ENCODE measurements around the gene ZNF638. TPM values are rescaled to one million over a fixed set of nuclear protein-coding genes. Genes with fewer than 3 reads are reported as not detected.
A peak's percentile ranks its signal among the peaks of the same experiment; 100 is the strongest.
"Not testable (repeated sequence)": the region's sequence is repeated elsewhere in the genome, so short reads cannot be mapped to it uniquely, and the experiment has no call there.

ZNF638 gene
- total RNA-seq, 6 experiments from 2014 or later: 41.8 to 65.8 (median 61.5) TPM

GRCh38 chr2:71402427-71402826, 70.8 kb downstream of the ZNF638 start:
- Histone ChIP-seq H3K4me3 (no peak overlapping the region), H3K27me3 (no peaks in the 10 kb centered on the region), H3K36me3 (peaks cover 0 to 58% (median 14%) of the 10 kb centered on the region in 4 donors), H3K4me1 (no peaks in the 10 kb centered on the region), H3K9me3 (no peaks in the 10 kb centered on the region), H3K27ac (no peak overlapping the region)
- WGBS (ENCODE audit: insufficient coverage, low coverage, low lambda C conversion rate, missing lambda C conversion rate): 95% methylated on average over 3 of the region's 3 CpGs
- no peak for DNase-seq
- intact Hi-C loops (cut with DNase I): no loop called here
- TF ChIP-seq POLR2A (IDR thresholded peaks at IDR 0.05): no peak
- TF ChIP-seq, protein P1, sequence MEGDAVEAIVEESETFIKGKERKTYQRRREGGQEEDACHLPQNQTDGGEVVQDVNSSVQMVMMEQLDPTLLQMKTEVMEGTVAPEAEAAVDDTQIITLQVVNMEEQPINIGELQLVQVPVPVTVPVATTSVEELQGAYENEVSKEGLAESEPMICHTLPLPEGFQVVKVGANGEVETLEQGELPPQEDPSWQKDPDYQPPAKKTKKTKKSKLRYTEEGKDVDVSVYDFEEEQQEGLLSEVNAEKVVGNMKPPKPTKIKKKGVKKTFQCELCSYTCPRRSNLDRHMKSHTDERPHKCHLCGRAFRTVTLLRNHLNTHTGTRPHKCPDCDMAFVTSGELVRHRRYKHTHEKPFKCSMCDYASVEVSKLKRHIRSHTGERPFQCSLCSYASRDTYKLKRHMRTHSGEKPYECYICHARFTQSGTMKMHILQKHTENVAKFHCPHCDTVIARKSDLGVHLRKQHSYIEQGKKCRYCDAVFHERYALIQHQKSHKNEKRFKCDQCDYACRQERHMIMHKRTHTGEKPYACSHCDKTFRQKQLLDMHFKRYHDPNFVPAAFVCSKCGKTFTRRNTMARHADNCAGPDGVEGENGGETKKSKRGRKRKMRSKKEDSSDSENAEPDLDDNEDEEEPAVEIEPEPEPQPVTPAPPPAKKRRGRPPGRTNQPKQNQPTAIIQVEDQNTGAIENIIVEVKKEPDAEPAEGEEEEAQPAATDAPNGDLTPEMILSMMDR (IDR thresholded peaks at IDR 0.05): no peak
- no peak for ATAC-seq

DNA sequence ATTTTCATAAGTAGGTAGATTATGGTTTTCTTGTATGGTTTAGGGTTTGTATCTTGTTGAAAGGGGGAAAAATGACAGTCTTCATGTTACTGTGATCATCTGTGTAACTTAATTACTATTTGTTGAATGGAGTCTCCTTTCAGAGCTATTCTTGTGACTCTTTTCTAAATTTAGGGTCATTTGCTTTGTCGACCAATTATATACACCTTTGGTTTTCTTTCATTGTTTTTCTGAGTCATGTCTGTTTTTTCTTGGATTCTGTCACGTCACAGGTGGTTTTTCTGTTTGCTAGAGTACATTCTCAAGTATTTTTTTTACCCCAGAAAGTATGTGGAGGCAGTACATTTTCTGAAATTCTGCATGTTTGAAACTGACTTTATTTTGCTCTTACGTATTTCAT, 78.0 kb downstream of the ZNF638 start:
- H3K36me3 ChIP-seq: peaks cover 0 to 40% (median 5%) of the 10 kb centered on the region in 4 donors
- no peak overlapping the region for H3K4me3 ChIP-seq
- H3K4me1 ChIP-seq: no peaks in the 10 kb centered on the region
- WGBS (ENCODE audit: insufficient coverage, low coverage, low lambda C conversion rate, missing lambda C conversion rate): 100% methylated on average over 3 of the region's 3 CpGs
- H3K9me3 ChIP-seq: no peaks in the 10 kb centered on the region
- ATAC-seq (no peak), DNase-seq (no peak)
- no peak overlapping the region for H3K27ac ChIP-seq
- intact Hi-C loops (cut with DNase I): no loop called here
- TF ChIP-seq, protein P1 (IDR thresholded peaks at IDR 0.05): no peak
- no peak for TF ChIP-seq POLR2A (IDR thresholded peaks at IDR 0.05)
- H3K27me3 ChIP-seq: no peaks in the 10 kb centered on the region

- intact Hi-C loops (cut with DNase I): no loop called here
- WGBS (ENCODE audit: insufficient coverage, low coverage, low lambda C conversion rate, missing lambda C conversion rate): 78% methylated on average over 4 of the region's 4 CpGs
- Histone ChIP-seq H3K9me3 (no peaks in the 10 kb centered on the region), H3K4me3 (no peak overlapping the region), H3K27me3 (no peaks in the 10 kb centered on the region), H3K27ac (no peak overlapping the region), H3K36me3 (peaks cover 0 to 29% (median 5%) of the 10 kb centered on the region in 4 donors), H3K4me1 (no peaks in the 10 kb centered on the region)
- ATAC-seq (no peak), DNase-seq (no peak)
- TF ChIP-seq POLR2A (IDR thresholded peaks at IDR 0.05): no peak
- TF ChIP-seq, protein P1 (IDR thresholded peaks at IDR 0.05): no peak
Observed at GRCh38 chr2:71410696-71411095, 79.1 kb downstream of the ZNF638 start.

DNA sequence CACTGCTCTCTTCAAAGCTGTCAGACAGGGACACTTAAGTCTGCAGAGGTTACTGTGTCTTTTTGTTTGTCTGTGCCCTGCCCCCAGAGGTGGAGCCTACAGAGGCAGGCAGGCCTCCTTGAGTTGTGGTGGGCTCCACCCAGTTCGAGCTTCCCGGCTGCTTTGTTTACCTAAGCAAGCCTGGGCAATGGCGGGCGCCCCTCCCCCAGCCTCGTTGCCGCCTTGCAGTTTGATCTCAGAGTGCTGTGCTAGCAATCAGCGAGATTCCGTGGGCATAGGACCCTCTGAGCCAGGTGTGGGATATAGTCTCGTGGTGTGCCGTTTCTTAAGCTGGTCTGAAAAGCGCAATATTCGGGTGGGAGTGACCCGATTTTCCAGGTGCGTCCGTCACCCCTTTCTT, 85.3 kb downstream of the ZNF638 start:
- H3K36me3 ChIP-seq; intact Hi-C loops (cut with DNase I): not testable (repeated sequence)
- 20% methylated on average over 1 of the region's 15 CpGs for WGBS (ENCODE audit: insufficient coverage, low coverage, low lambda C conversion rate, missing lambda C conversion rate)

DNA sequence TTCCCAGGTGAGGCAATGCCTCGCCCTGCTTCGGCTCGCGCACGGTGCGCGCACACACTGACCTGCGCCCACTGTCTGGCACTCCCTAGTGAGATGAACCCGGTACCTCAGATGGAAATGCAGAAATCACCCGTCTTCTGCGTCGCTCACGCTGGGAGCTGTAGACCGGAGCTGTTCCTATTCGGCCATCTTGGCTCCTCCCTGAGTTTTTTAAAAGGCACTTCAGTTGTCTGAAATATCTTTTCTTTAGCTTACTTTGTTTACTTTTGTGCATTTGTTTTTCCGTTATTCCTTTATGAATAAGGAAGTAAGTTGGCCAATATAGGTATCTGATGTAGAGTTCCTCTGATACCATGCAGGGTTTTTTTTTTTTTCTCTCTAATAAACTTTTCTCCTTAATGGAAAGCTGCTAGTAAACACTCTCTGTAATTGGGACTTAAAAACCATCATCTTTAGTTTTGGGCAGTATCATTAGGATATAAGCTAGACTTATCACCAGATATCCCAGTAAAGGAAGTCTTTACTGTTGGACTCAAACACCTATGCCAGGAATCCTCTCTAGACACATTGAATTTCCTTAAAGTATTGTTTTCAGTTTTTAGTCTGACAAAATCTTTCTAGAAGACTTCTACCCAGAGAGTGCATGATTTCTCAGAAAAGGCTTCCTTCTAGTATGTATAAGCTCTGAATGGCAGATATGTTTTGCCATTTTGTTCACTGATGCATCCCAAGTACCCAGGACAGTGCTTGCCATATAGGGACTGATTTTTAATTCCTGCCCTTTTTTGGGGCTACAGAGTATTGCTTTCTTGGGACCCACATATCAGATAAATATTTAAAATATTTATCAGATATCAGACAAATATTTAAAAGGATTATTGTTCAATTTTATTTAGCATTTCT, 86.0 kb downstream of the ZNF638 start:
- 28% methylated on average over 3 of the region's 16 CpGs for WGBS (ENCODE audit: insufficient coverage, low coverage, low lambda C conversion rate, missing lambda C conversion rate)
- Histone ChIP-seq H3K4me3 (peak overlapping the region in 2 of 3 donors; percentile 23 to 39), H3K9me3 (no peaks in the 10 kb centered on the region), H3K4me1 (peaks cover 0 to 12% (median 7%) of the 10 kb centered on the region in 4 donors), H3K27me3 (no peaks in the 10 kb centered on the region), H3K27ac (peak overlapping the region in 1 of 3 donors; percentile 16), H3K36me3 (no peaks in the 10 kb centered on the region)
- no peak for DNase-seq
- TF ChIP-seq POLR2A (IDR thresholded peaks at IDR 0.05): no peak
- TF ChIP-seq, protein P1 (IDR thresholded peaks at IDR 0.05): no peak
- ATAC-seq: peak in 2 of 4 donors; percentile 37 to 45
- intact Hi-C loops (cut with DNase I): no loop called here

More for the DNA sequence above, 85.3 kb downstream of the ZNF638 start:
- H3K27ac ChIP-seq, H3K27me3 ChIP-seq, ATAC-seq, H3K9me3 ChIP-seq, DNase-seq: not testable (repeated sequence)
- H3K4me3 ChIP-seq: peak overlapping the region in 2 of 3 donors; percentile 23 to 39
- H3K4me1 ChIP-seq: peaks cover 0 to 12% (median 7%) of the 10 kb centered on the region in 4 donors

All from right lobe of liver (tissue), 6 donors.